OCI-LY3 (cell line): Measurements from ENCODE around the gene DCHS2.

Experiments
- EZH2phosphoT487 ChIP-seq: fragments of 200-600 bp; shearing (Covaris generic); IDR thresholded peaks from 2 replicates; pipeline ENCODE4 v1.6.1; 2018; ENCODE audit warnings: antibody characterized with exemption, mixed run types, low read depth
- TF ChIP-seq, protein P1 (sequence below): fragments of 200-600, 300-600 bp; sonication (generic); IDR thresholded peaks from 2 replicates; pipeline ENCODE4 v1.5.1; 2014; ENCODE audit warnings: antibody characterized with exemption, low read length, low read depth

DNA sequence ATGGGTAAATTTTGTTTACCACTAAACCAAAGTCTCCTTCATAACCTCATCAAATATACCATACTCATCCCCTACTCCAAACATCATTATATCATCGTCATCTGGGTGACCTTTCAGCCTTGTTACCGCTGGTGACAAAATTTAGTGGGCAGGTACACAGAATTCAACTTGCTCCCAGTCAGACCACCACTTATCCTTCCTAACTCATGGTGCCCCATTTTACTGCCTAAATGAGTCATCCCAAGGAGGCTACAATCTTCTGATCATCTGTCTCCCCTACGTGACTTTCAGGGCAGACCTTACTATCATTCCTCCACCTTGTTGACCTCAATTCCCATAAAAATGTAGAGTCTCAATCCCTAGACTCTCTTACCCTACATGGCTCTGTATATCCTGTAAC lies 49.6 kb downstream of the DCHS2 start:
- TF ChIP-seq, protein P1, sequence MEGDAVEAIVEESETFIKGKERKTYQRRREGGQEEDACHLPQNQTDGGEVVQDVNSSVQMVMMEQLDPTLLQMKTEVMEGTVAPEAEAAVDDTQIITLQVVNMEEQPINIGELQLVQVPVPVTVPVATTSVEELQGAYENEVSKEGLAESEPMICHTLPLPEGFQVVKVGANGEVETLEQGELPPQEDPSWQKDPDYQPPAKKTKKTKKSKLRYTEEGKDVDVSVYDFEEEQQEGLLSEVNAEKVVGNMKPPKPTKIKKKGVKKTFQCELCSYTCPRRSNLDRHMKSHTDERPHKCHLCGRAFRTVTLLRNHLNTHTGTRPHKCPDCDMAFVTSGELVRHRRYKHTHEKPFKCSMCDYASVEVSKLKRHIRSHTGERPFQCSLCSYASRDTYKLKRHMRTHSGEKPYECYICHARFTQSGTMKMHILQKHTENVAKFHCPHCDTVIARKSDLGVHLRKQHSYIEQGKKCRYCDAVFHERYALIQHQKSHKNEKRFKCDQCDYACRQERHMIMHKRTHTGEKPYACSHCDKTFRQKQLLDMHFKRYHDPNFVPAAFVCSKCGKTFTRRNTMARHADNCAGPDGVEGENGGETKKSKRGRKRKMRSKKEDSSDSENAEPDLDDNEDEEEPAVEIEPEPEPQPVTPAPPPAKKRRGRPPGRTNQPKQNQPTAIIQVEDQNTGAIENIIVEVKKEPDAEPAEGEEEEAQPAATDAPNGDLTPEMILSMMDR: no peak
- no peak for TF ChIP-seq EZH2phosphoT487
